GM21619 (cell line): Measurements from ENCODE around the gene ALKBH3.

Experiments used
- ATAC-seq: cut with Tn5 transposase; IDR thresholded peaks from one replicate; pipeline ENCODE4 v1.9.1; 2021; ENCODE audit not compliant: unreplicated experiment

ALKBH3 gene

GRCh38 chr11:43921561-43922294, 41.1 kb downstream of the ALKBH3 start:
- ATAC-seq, result no peak

GRCh38 chr11:43922295-43922648, 41.6 kb downstream of the ALKBH3 start:
- no peak for ATAC-seq

DNA sequence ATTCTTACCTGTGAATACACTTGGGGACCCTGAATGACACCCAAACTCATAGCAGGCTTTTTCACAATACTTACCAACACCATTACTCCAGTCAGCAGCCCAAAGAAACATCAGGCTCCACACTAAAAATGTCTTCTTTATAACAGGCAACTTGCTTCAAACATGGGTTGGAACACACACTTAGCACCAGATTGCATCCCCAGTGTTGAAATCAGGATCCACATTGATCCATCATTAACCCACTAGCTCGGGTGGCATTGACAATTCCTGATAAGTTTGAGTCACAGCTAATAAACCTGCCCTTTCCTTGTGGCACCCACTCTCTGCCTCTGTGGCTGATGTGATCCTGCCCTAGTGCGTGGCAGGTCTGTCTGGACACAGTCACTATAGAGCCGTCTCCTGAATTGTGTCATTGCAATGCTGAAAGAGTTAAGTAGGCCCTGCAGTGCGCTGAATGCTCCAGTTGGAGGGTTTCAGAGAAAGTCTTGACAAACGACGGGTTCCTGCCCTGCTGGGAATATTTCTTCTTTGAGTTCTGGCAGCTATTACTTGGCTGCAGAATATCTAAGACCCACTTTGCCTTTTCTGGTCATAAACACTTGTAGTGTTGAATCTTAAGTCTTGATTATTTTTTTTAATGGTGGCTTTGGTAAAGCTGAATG, 42.2 kb downstream of the ALKBH3 start:
- ATAC-seq, result no peak

DNA sequence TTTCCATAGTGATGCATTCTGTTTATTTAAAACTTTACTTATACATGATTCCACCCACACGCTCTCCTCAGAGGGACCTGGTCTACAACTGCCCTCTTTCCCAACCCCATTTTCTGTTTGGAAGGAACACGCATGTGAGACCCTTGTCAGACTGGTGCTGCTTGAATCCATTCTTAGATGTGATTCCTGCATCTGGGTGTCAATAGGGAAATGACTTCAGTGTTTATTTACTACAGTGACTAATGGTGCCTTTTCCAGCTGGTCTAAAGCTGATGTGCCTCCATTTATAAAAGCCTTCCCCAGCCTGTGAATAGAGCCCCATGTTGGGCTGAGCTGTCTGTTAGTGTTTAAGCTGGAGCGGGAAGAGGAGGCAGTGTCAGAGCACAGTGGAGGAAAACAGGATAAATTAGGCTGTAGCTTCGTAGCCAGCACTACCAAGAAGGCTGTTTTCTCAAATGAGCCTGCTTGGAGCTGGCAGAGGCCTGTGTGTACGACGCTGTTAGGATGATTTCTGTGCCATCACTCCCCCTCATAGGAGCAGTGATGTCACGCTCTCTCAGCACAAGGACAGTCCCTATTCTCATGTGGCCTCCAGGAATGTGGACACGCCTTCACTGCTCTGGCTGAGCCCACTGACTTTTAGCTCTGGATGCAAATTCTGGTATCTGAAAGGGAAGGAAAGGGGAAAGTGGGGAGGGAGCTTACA, 42.9 kb downstream of the ALKBH3 start:
- ATAC-seq, result no peak

GRCh38 chr11:43924112-43924855, 43.7 kb downstream of the ALKBH3 start:
- no peak for ATAC-seq

DNA sequence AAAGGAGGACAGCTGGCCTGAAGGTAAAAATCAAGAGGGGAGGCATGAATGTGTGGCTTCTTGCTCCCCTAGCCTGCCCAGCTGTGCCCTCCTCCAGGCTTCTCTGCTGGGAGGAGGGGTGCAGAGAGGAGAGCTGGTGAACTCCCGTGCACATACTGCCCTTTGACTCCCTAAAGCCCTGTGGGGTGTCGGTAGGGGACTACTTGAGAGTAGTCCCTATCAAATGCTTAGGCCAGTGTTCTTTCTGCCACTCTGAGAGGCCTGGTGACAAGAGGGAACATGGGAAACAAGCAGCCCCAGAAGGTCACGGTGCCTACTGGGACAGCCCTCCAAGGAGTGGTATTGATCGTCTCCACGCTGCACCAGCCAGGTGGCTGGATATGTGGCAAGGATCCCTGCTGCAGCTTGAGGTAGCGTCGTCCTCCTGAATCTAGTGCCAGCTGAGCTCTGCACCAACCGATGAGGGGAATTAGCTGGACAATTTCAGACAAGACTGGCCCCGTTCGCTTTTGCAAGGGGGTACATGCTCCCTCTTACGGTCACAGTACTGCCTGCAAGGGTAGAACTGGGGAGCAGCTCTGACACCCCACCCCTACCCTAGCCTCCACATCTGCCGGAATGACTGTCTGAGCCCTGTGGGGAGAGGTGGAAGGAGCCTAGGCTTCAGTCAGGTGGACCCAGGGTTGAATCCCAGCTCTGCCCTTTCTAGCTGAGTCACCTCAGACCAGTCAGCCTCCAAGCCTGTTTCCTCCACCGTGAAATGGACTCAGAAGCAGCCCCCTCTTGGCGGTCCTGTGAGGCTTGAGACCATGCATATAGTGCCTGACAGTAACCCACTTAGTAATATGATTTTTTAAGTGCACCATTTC, 44.7 kb downstream of the ALKBH3 start:
- ATAC-seq, result no peak

GRCh38 chr11:43925932-43926505, 45.4 kb downstream of the ALKBH3 start:
- no peak for ATAC-seq

GRCh38 chr11:43927070-43927469, 46.4 kb downstream of the ALKBH3 start:
- no peak for ATAC-seq

- no peak for ATAC-seq
These were observed 47.5 kb downstream of the ALKBH3 start for GRCh38 chr11:43927925-43928707.

GRCh38 chr11:43928721-43929120, 48.1 kb downstream of the ALKBH3 start:
- no peak for ATAC-seq

DNA sequence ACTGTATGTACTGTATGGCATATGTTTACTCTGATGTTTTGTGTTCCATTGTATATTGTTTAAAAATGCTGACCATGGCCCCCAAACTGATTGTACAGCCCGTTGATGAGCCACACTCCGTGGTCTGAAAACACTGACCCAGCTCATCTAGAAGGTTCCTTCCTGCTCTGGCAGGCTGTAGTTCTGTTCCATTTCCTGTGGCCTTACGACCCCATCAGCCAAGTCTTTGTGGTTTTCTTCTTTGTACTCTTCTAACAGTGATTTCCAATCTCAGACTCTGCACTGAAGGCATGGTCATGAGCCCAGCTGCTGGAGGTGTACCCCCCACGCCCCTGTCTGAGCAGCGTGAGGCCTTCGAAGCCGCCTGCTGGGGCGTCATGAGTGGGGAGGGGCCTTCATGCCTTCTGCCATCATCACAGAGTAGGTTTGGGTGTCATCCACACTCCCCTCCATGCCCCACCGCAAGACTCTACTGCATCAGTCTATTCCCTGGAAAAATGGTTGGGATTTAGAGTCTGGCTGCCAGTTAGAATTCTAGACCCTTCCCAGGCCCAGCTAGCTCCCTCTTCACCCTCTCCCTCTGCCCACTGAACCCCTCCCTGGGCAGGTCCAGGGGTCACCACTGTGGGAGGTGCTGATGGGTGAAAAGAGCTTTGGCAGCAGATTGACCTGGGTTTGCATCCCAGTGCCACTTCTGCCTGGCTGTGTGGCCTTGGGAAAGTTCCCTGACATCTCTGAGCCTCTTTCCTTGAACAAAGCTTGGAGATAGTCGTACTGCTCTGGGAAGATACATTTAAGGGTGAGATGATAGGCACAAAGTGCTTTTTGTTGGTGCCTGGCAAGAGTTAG, 50.5 kb downstream of the ALKBH3 start:
- ATAC-seq, result no peak

- no peak for ATAC-seq
These were observed 51.0 kb downstream of the ALKBH3 start for GRCh38 chr11:43931717-43932039.

DNA sequence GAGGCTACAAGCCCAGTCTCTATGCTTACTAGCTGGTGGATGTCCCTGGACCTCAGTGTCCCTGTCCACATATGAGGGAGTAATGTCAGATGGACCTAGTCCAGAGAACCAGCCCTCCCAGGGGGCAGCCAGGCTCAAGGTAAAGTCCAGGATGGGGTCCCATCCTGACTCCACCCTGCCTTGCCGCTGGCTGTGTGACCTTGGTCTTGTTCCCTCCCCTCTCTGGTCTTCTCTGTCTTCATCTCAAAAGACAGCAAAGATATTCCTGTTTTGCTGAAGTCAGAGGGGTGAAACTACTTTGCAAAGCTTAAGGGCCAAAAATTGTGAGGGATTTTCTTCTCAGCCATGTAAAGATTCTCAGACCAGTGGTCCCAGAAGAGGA, 52.6 kb downstream of the ALKBH3 start:
- ATAC-seq, result no peak

DNA sequence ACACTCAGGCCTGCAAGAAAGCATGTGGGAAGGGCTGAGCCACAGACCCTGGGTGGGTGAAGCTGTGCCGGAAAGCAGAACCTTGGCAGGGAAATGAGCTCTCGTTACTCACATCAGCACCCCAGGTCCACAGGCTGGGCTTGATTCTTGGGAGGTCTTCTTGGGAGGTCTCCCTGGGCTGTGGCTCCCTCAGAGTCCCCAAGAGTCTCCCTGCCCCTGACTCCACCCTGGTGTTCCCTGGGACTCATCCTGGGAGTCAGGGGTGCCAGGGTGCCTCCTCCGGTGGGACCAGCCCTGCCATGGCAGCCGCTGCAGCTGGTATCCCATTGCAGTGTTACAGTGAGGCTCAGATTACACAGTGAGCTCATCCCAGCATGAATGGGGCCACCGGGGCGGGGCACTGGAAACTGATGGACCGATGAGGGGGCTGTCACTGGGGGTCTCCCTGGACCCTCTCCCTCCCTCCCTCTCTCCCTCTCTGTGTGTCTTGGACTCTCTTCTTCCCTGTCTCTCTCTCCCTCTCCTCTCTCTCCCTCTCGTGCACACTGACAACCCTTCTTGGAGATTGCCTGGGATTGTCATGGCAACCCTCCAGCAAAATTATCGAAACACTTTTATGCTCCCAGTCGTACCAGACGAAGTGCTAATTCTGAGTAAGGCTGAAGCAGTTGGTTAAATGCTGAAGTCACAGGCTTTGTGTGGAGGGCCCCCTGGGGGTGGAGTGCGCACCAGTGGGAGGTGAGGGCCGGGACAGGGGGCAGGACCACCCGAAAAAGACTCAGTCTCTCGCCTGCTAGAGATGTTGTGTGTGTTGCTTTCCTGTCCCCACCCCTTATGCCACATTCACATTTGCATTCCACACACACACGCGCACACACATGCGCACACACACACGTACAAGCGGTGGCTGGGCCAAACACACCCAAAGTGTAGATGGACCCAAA, 53.2 kb downstream of the ALKBH3 start:
- ATAC-seq, result no peak

GRCh38 chr11:43934601-43935423, 54.2 kb downstream of the ALKBH3 start:
- no peak for ATAC-seq

GRCh38 chr11:43935424-43935979, 54.9 kb downstream of the ALKBH3 start:
- ATAC-seq, result no peak
